HEK293T (cell line): ENCODE data around the gene POLQ.

ENCODE experiments used
- HDGF ChIP-seq: fragments of 450-650 bp; IDR thresholded peaks from 2 replicates; pipeline ENCODE4 v1.6.1; 2017; ENCODE audit warnings: antibody characterized with exemption, borderline replicate concordance
- TARDBP ChIP-seq: fragments of 450-650 bp; IDR thresholded peaks from 2 replicates; pipeline ENCODE4 v1.6.1; 2016

DNA sequence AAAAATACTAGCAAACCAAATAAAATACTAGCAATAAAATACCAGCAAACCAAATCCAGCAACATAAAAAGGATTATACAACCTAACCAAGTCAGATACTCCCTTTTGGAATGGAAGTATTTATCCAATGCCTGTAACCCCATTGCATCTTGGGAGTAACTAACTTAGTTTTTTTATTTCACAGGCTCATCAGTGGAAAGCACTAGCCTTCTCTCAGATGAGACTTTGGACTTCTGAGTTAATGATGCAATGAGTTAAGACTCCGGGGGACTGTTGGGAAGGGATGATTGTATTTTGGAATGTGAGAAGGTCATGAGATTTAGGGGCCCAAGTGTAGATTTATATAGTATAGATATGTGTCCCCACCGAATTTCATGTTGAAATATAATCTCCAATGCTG is 41.2 kb downstream of the POLQ start:
- TF ChIP-seq TARDBP: no peak
- no peak for TF ChIP-seq HDGF
